ENCODE measurements around the gene TBCD. TPM values are rescaled to one million over a fixed set of nuclear protein-coding genes. Genes with fewer than 3 reads are reported as not detected.

The TBCD gene
- total RNA-seq, 1 donor from 2014 or later: 118 TPM

DNA sequence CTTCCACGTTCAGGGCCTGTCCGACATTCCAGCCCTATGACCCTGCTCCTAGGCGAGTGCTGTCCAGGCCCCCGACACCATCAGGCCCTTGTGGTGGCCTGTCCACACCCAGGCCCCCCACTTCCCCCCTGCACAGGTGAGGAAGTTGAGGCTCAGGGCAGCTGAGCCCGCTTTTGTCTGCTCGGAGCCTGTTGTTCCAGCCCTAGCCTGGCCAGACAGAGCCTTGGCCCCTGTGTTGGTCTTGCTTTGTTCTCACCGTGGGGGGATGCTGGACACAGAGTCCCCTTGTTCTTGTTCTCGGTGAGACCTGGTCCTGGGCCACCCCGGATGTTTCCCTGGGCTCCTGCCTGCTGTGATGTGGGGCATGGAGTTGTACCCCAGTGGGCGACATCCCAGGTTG lies 140.0 kb downstream of the TBCD start:
- H3K36me3 Mint-ChIP-seq (ENCODE audit: unreplicated experiment): peaks cover 8% of the 10 kb centered on the region
- no peak for DNase-seq
- H3K27ac Mint-ChIP-seq (ENCODE audit: unreplicated experiment): no peak overlapping the region
- peaks cover 33% of the 10 kb centered on the region for H3K4me1 Mint-ChIP-seq (ENCODE audit: low read depth, unreplicated experiment)
- TF ChIP-seq, protein P1, sequence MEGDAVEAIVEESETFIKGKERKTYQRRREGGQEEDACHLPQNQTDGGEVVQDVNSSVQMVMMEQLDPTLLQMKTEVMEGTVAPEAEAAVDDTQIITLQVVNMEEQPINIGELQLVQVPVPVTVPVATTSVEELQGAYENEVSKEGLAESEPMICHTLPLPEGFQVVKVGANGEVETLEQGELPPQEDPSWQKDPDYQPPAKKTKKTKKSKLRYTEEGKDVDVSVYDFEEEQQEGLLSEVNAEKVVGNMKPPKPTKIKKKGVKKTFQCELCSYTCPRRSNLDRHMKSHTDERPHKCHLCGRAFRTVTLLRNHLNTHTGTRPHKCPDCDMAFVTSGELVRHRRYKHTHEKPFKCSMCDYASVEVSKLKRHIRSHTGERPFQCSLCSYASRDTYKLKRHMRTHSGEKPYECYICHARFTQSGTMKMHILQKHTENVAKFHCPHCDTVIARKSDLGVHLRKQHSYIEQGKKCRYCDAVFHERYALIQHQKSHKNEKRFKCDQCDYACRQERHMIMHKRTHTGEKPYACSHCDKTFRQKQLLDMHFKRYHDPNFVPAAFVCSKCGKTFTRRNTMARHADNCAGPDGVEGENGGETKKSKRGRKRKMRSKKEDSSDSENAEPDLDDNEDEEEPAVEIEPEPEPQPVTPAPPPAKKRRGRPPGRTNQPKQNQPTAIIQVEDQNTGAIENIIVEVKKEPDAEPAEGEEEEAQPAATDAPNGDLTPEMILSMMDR (IDR thresholded peaks at IDR 0.05; ENCODE audit: partially characterized antibody, unreplicated experiment): no peak
- no peak overlapping the region for H3K4me3 Mint-ChIP-seq (ENCODE audit: unreplicated experiment)
- peaks cover 17% of the 10 kb centered on the region for H3K27me3 Mint-ChIP-seq (ENCODE audit: unreplicated experiment)
- H3K9me3 Mint-ChIP-seq (ENCODE audit: unreplicated experiment): peaks cover 12% of the 10 kb centered on the region

DNA sequence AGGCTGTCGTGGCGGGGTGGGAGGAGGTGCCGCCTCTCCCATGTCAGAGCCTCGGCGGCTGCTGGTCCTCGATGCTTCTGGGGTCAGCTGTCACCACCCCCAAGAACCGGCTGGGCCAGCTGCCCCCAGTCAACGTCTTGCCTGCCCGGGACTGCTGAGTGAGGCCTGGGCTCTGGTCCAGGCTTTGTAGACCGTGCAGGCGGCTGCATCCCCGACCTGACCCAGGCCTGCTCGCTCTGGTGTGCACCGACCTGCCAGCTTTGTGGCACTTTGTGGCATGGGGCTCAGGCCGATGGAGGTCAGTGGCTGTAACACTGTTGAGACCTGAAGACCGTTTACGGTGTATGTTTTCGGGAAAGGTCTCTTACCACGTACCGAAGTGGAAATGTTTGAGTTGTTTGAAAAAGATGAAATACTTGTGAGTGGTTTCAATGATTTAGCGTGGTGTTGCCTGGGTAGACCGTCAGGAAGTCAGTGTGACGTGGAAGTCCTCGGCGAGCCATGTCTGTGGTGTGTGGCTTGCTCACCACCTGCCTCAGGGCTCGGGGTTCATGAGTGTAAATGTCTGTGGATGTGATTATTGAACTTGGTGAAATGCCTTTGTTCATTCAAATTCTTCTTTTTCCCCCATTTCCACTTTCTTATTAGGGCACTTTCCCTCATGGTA lies 141.2 kb downstream of the TBCD start:
- TF ChIP-seq, protein P1 (IDR thresholded peaks at IDR 0.05; ENCODE audit: partially characterized antibody, unreplicated experiment): no peak
- Mint-ChIP-seq H3K4me1 (ENCODE audit: low read depth, unreplicated experiment) (peaks cover 22% of the 10 kb centered on the region), H3K27me3 (ENCODE audit: unreplicated experiment) (peaks cover 13% of the 10 kb centered on the region), H3K36me3 (ENCODE audit: unreplicated experiment) (peaks cover 1% of the 10 kb centered on the region), H3K27ac (ENCODE audit: unreplicated experiment) (no peak overlapping the region), H3K4me3 (ENCODE audit: unreplicated experiment) (no peak overlapping the region), H3K9me3 (ENCODE audit: unreplicated experiment) (peaks cover 10% of the 10 kb centered on the region)
- DNase-seq: no peak

DNA sequence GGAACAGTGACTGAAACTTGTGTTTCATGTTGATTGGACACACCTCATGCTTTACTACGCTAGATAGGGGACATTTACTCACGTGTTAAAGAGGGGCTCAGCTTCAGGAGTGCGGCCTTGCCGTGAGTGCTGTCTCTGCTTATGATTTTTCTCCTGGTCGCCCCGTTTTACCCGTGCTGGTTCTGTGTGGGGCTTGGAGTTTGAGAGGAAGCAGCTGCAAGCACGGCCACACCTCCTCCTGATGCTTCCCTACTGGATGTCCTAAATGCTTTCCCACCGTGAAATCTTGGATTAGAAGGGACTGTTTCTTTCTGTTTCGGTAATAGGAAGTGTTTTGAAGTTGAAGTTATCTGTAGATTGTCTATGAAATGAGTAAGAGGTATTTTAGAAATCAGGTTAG lies 141.9 kb downstream of the TBCD start:
- Mint-ChIP-seq H3K9me3 (ENCODE audit: unreplicated experiment) (peaks cover 10% of the 10 kb centered on the region), H3K27me3 (ENCODE audit: unreplicated experiment) (peaks cover 11% of the 10 kb centered on the region), H3K4me1 (ENCODE audit: low read depth, unreplicated experiment) (peaks cover 22% of the 10 kb centered on the region), H3K4me3 (ENCODE audit: unreplicated experiment) (no peak overlapping the region), H3K27ac (ENCODE audit: unreplicated experiment) (no peak overlapping the region), H3K36me3 (ENCODE audit: unreplicated experiment) (peaks cover 5% of the 10 kb centered on the region)
- no peak for DNase-seq
- TF ChIP-seq, protein P1 (IDR thresholded peaks at IDR 0.05; ENCODE audit: partially characterized antibody, unreplicated experiment): no peak

DNA sequence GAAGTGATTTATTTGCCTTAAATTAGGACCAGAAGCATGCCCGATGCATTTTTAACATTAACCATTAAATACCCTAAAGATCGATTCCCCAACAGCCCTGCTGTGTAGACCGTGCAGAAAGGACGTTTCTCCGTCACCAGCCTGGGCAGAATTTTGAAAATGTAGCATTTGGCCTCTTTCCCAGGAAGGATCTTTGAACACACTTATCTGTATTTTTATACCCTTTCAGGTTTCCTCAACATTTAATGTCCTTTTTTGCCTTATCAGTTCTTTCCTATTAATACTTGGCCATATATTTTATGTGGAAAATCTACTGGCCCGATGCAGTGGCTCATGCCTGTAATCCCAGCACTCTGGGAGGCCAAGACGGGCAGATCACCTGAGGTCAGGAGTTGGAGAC lies 142.5 kb downstream of the TBCD start:
- no peak for DNase-seq
- Mint-ChIP-seq H3K27ac (ENCODE audit: unreplicated experiment) (no peak overlapping the region), H3K27me3 (ENCODE audit: unreplicated experiment) (peaks cover 11% of the 10 kb centered on the region), H3K4me1 (ENCODE audit: low read depth, unreplicated experiment) (peaks cover 25% of the 10 kb centered on the region), H3K9me3 (ENCODE audit: unreplicated experiment) (peaks cover 10% of the 10 kb centered on the region), H3K4me3 (ENCODE audit: unreplicated experiment) (no peak overlapping the region), H3K36me3 (ENCODE audit: unreplicated experiment) (peaks cover 11% of the 10 kb centered on the region)
- TF ChIP-seq, protein P1 (IDR thresholded peaks at IDR 0.05; ENCODE audit: partially characterized antibody, unreplicated experiment): no peak

DNA sequence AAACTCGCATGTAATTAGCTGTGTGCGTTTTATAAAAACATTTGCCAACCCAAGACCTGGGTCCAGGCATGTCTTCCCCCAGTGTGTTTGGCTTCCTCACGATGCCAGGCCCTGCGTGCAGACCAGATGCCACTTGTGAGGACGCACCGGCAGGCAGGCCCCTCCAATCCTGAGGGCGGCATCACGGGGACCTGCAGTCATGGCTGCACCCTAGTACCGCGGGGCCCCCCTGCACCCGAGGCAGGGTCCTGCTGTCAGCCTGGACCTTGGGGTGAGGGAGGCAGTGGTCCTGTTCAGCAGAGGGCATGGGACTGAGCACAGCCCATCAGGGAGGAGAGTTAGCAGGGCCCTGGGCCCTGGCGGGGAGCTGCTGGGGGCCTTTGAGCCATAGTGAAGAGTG lies 143.2 kb downstream of the TBCD start:
- no peak overlapping the region for H3K27ac Mint-ChIP-seq (ENCODE audit: unreplicated experiment)
- peaks cover 12% of the 10 kb centered on the region for H3K36me3 Mint-ChIP-seq (ENCODE audit: unreplicated experiment)
- TF ChIP-seq, protein P1 (IDR thresholded peaks at IDR 0.05; ENCODE audit: partially characterized antibody, unreplicated experiment): no peak

More for the DNA sequence above, 143.2 kb downstream of the TBCD start:
- peaks cover 21% of the 10 kb centered on the region for H3K4me1 Mint-ChIP-seq (ENCODE audit: low read depth, unreplicated experiment)
- H3K27me3 Mint-ChIP-seq (ENCODE audit: unreplicated experiment): peaks cover 12% of the 10 kb centered on the region
- no peak for DNase-seq
- H3K9me3 Mint-ChIP-seq (ENCODE audit: unreplicated experiment): peaks cover 11% of the 10 kb centered on the region
- H3K4me3 Mint-ChIP-seq (ENCODE audit: unreplicated experiment): no peak overlapping the region

Data from glutamatergic neuron (in vitro differentiated cells).